ENCODE results near the gene ORC4. TPM values are rescaled to one million over a fixed set of nuclear protein-coding genes. Genes with fewer than 3 reads are reported as not detected.
A peak's percentile ranks its signal among the peaks of the same experiment; 100 is the strongest.
"Not testable (repeated sequence)": the region's sequence is repeated elsewhere in the genome, so short reads cannot be mapped to it uniquely, and the experiment has no call there.

The ORC4 gene
- total RNA-seq, 1 experiment from 2014 or later, result 17.6 TPM

GRCh38 chr2:148022351-148022750 lies 1.8 kb upstream of the ORC4 start:
- DNase-seq (ENCODE audit: low read depth), result no peak
- in situ Hi-C loops (cut with HindIII; ENCODE audit: low pct_unique_long_range_greater_than_20kb, low sequenced_read_pairs), result no loop called here

GRCh38 chr2:148021886-148022285 lies 1.3 kb upstream of the ORC4 start:
- in situ Hi-C loops (cut with HindIII; ENCODE audit: low pct_unique_long_range_greater_than_20kb, low sequenced_read_pairs), result no loop called here
- DNase-seq (ENCODE audit: low read depth), result no peak

GRCh38 chr2:148021059-148021861 lies 723 bp upstream of the ORC4 start, which contains the start of gene MBD5:
Gene MBD5 (plus strand): TSS chr2:148021091.
- in situ Hi-C loops (cut with HindIII; ENCODE audit: low pct_unique_long_range_greater_than_20kb, low sequenced_read_pairs), result no loop called here
- DNase-seq (ENCODE audit: low read depth), result no peak

GRCh38 chr2:148014616-148015015 lies 5.9 kb downstream of the ORC4 start:
- in situ Hi-C loops (cut with HindIII; ENCODE audit: low pct_unique_long_range_greater_than_20kb, low sequenced_read_pairs), result no loop called here
- DNase-seq (ENCODE audit: low read depth), result no peak

GRCh38 chr2:148013876-148014275 lies 6.7 kb downstream of the ORC4 start:
- in situ Hi-C loops (cut with HindIII; ENCODE audit: low pct_unique_long_range_greater_than_20kb, low sequenced_read_pairs), result no loop called here
- no peak for DNase-seq (ENCODE audit: low read depth)

GRCh38 chr2:148008411-148008810 lies 12.1 kb downstream of the ORC4 start:
- DNase-seq (ENCODE audit: low read depth); in situ Hi-C loops (cut with HindIII; ENCODE audit: low pct_unique_long_range_greater_than_20kb, low sequenced_read_pairs): not testable (repeated sequence)

GRCh38 chr2:148007219-148007900 lies 13.2 kb downstream of the ORC4 start:
- in situ Hi-C loops (cut with HindIII; ENCODE audit: low pct_unique_long_range_greater_than_20kb, low sequenced_read_pairs), result no loop called here
- no peak for DNase-seq (ENCODE audit: low read depth)

GRCh38 chr2:148006249-148007007 lies 14.1 kb downstream of the ORC4 start:
- DNase-seq (ENCODE audit: low read depth), result no peak
- in situ Hi-C loops (cut with HindIII; ENCODE audit: low pct_unique_long_range_greater_than_20kb, low sequenced_read_pairs), result no loop called here

- in situ Hi-C loops (cut with HindIII; ENCODE audit: low pct_unique_long_range_greater_than_20kb, low sequenced_read_pairs); DNase-seq (ENCODE audit: low read depth): not testable (repeated sequence)
These were observed 18.1 kb downstream of the ORC4 start for GRCh38 chr2:148002420-148002819.

GRCh38 chr2:148000095-148000494 lies 20.4 kb downstream of the ORC4 start:
- DNase-seq (ENCODE audit: low read depth), result no peak

GRCh38 chr2:147999126-147999525 lies 21.4 kb downstream of the ORC4 start:
- DNase-seq (ENCODE audit: low read depth), result no peak
- in situ Hi-C loops (cut with HindIII; ENCODE audit: low pct_unique_long_range_greater_than_20kb, low sequenced_read_pairs), result no loop called here

More at GRCh38 chr2:148000095-148000494, 20.4 kb downstream of the ORC4 start:
- in situ Hi-C loops (cut with HindIII; ENCODE audit: low pct_unique_long_range_greater_than_20kb, low sequenced_read_pairs), result no loop called here

GRCh38 chr2:147998203-147998602 lies 22.3 kb downstream of the ORC4 start:
- DNase-seq (ENCODE audit: low read depth), result no peak
- in situ Hi-C loops (cut with HindIII; ENCODE audit: low pct_unique_long_range_greater_than_20kb, low sequenced_read_pairs), result no loop called here

- in situ Hi-C loops (cut with HindIII; ENCODE audit: low pct_unique_long_range_greater_than_20kb, low sequenced_read_pairs), result no loop called here
- no peak for DNase-seq (ENCODE audit: low read depth)
These were observed 23.7 kb downstream of the ORC4 start for GRCh38 chr2:147996828-147997227.

- in situ Hi-C loops (cut with HindIII; ENCODE audit: low pct_unique_long_range_greater_than_20kb, low sequenced_read_pairs); DNase-seq (ENCODE audit: low read depth): not testable (repeated sequence)
These were observed 25.6 kb downstream of the ORC4 start for GRCh38 chr2:147994965-147995364.

GRCh38 chr2:147989809-147990403 lies 30.6 kb downstream of the ORC4 start:
- in situ Hi-C loops (cut with HindIII; ENCODE audit: low pct_unique_long_range_greater_than_20kb, low sequenced_read_pairs), result no loop called here
- DNase-seq (ENCODE audit: low read depth), result peak; percentile 43

GRCh38 chr2:147989102-147989501 lies 31.4 kb downstream of the ORC4 start:
- in situ Hi-C loops (cut with HindIII; ENCODE audit: low pct_unique_long_range_greater_than_20kb, low sequenced_read_pairs), result no loop called here

GRCh38 chr2:147980940-147981528 lies 39.5 kb downstream of the ORC4 start:
- no peak for DNase-seq (ENCODE audit: low read depth)
- in situ Hi-C loops (cut with HindIII; ENCODE audit: low pct_unique_long_range_greater_than_20kb, low sequenced_read_pairs), result no loop called here

More at GRCh38 chr2:147989102-147989501, 31.4 kb downstream of the ORC4 start:
- DNase-seq (ENCODE audit: low read depth), result no peak

GRCh38 chr2:147977679-147978078 lies 42.9 kb downstream of the ORC4 start:
- in situ Hi-C loops (cut with HindIII; ENCODE audit: low pct_unique_long_range_greater_than_20kb, low sequenced_read_pairs), result no loop called here
- DNase-seq (ENCODE audit: low read depth), result no peak
